PFSK-1 (cell line): ENCODE measurements around the gene TUBA4A.
A peak's percentile ranks its signal among the peaks of the same experiment; 100 is the strongest.

Source experiments
- FOXP2 ChIP-seq: optimal IDR thresholded peaks from 2 replicates; pipeline ENCODE3; 2011; ENCODE audit warnings: borderline replicate concordance, control low read depth, inconsistent platforms; ENCODE audit not compliant: insufficient read depth; ENCODE audit errors: extremely low read length, extremely low read depth
- POLR2AphosphoS5 ChIP-seq: IDR thresholded peaks from 2 replicates; pipeline ENCODE4 v1.6.1; 2012; ENCODE audit warnings: low read depth, mild to moderate bottlenecking, control low read depth, low read length, moderate library complexity
- SIN3A ChIP-seq: IDR thresholded peaks from 2 replicates; pipeline ENCODE4 v1.6.1; 2012; ENCODE audit warnings: mild to moderate bottlenecking, low read length, moderate library complexity, borderline replicate concordance; ENCODE audit not compliant: insufficient read depth
- TAF1 ChIP-seq: IDR thresholded peaks from 2 replicates; pipeline ENCODE4 v1.6.1; 2012; ENCODE audit warnings: low read length, control low read depth, borderline replicate concordance; ENCODE audit not compliant: insufficient read depth
- TF ChIP-seq, protein P1 (sequence below), 2 experiments: IDR thresholded peaks; 2 replicates each; pipeline versions ENCODE4 v1.6.1 to v1.8.0; 2011 to 2012; ENCODE audit warnings: low read depth in 2 of 2, low read length in 2 of 2, control low read depth in 1 of 2, inconsistent platforms in 1 of 2, mild to moderate bottlenecking in 1 of 2, moderate library complexity in 1 of 2; ENCODE audit not compliant: insufficient read depth in 1 of 2

TUBA4A gene

DNA sequence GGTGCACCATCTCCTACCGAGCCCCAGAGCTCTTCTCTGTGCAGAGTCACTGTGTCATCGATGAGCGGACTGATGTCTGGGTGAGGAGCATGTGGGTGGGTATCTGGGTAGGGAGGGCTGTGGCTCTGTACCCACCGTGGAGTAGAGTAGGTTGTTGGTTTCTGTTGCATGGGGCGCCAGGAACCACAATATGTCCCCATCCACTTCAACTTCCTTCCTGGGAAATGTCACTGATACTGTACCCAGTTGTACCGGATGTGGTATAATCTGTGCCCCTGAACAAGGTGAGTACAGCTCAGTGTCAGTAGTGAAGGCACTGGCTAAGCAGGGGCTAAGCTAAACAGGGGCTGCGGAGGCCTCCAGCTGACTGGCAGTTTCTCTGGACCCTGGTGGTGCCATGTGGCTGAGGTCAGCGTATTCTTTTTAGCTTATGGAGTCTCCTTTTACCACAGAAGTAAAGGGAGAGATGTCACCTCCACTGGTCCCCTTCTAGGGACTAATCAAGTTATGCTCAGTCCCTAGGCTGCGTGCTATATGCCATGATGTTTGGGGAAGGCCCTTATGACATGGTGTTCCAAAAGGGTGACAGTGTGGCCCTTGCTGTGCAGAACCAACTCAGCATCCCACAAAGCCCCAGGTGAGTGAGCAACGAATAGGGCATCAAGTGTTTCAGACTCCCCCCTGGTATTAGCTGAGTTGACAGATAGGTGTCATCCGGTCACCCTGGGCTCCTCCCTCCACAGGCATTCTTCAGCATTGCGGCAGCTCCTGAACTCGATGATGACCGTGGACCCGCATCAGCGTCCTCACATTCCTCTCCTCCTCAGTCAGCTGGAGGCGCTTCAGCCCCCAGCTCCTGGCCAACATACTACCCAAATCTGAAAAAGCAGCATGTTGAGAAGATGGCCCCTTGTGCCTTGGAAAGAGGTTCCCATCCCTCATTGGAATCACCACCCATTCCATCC, 5.8 kb downstream of the TUBA4A start:
- TF ChIP-seq, protein P1, sequence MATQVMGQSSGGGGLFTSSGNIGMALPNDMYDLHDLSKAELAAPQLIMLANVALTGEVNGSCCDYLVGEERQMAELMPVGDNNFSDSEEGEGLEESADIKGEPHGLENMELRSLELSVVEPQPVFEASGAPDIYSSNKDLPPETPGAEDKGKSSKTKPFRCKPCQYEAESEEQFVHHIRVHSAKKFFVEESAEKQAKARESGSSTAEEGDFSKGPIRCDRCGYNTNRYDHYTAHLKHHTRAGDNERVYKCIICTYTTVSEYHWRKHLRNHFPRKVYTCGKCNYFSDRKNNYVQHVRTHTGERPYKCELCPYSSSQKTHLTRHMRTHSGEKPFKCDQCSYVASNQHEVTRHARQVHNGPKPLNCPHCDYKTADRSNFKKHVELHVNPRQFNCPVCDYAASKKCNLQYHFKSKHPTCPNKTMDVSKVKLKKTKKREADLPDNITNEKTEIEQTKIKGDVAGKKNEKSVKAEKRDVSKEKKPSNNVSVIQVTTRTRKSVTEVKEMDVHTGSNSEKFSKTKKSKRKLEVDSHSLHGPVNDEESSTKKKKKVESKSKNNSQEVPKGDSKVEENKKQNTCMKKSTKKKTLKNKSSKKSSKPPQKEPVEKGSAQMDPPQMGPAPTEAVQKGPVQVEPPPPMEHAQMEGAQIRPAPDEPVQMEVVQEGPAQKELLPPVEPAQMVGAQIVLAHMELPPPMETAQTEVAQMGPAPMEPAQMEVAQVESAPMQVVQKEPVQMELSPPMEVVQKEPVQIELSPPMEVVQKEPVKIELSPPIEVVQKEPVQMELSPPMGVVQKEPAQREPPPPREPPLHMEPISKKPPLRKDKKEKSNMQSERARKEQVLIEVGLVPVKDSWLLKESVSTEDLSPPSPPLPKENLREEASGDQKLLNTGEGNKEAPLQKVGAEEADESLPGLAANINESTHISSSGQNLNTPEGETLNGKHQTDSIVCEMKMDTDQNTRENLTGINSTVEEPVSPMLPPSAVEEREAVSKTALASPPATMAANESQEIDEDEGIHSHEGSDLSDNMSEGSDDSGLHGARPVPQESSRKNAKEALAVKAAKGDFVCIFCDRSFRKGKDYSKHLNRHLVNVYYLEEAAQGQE (IDR thresholded peaks at IDR 0.05; ENCODE audit: insufficient read depth in 1 of 2, low read depth in 2 of 2, low read length in 2 of 2), result no peak
- TF ChIP-seq POLR2AphosphoS5, result no peak
- no peak for TF ChIP-seq SIN3A
- TF ChIP-seq TAF1, result no peak
- no peak for TF ChIP-seq FOXP2

DNA sequence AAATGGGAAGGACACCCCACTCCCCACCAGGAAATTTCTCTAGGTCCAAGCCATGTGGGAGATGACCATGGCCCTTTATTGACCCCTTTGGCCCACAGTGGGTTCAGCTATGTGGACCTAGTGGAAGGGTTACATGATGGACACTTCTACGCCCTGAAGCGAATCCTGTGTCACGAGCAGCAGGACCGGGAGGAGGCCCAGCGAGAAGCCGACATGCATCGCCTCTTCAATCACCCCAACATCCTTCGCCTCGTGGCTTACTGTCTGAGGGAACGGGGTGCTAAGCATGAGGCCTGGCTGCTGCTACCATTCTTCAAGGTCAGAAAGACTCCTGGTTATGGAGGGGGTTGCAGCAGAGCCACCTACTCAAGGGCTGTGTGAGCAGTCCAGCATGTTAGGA, 7.2 kb downstream of the TUBA4A start:
- TF ChIP-seq, protein P1 (IDR thresholded peaks at IDR 0.05; ENCODE audit: insufficient read depth in 1 of 2, low read depth in 2 of 2, low read length in 2 of 2), result no peak
- TF ChIP-seq SIN3A, result no peak
- TF ChIP-seq FOXP2, result no peak
- no peak for TF ChIP-seq TAF1
- TF ChIP-seq POLR2AphosphoS5, result no peak

DNA sequence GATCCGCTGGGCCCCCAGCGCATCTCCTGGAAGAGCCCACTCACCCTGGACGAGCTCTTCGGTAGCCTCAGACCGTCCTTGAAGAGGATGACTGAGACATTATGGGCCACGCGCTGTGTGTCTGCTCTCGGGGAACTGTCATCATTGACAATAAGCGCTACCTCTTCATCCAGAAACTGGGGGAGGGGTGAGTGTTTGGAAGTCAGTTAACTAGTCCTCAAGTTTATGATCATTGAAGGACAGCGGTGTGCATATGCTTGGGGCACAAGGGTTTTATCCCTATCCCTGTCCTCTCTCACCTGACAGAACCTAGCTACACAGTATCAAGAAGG, 7.9 kb downstream of the TUBA4A start:
- TF ChIP-seq POLR2AphosphoS5 (no peak), SIN3A (no peak), FOXP2 (no peak), TAF1 (no peak)
- TF ChIP-seq, protein P1 (IDR thresholded peaks at IDR 0.05; ENCODE audit: insufficient read depth in 1 of 2, low read depth in 2 of 2, low read length in 2 of 2), result no peak

DNA sequence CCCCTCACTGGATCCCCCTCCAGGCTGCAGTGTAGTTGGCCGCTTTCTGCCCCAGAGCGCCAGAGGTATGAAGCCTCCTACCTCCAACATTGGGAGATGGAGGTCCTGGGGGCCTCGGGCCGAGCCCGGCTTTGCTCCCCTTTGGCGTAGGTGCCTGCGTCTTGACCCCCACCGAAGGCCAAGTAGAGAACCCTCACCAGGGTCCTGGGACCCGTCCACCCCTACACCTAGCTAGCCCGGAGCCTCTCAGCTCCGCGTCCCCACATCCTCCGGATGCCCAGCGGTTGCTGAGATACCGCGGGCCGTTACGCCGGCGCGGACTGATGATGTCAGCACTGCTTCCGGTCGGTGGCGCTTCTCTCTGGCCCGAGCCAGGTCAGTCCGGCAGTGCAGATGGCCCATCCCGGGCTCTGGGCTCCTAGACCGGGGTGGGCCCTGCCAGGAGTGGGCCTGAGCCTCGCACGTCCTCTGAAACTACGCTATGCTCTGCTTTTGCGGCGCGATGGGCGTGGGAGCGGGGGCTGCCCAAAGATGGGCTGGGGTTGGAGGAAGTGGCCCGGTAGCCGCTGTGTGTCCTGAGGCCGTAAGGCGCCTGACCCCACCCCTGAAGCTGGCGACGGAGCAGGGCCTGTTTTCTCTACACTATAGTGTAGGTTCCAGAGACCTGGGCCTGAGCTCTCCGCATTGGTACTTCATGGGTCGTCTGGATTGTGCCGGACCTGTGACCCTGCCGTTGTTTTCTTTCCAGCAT, 8.4 kb downstream of the TUBA4A start, which contains the start of the genes GLB1L and STK16:
GLB1L (minus strand) TSS at position 297 of the 751 bp plus-strand sequence. CDS start 1,871 bp downstream, outside the sequence.
STK16 (plus strand) TSS at position 332 of the 751 bp plus-strand sequence. CDS start 521 bp downstream, outside the sequence.
- TF ChIP-seq, protein P1 (IDR thresholded peaks at IDR 0.05; ENCODE audit: insufficient read depth in 1 of 2, low read depth in 2 of 2, low read length in 2 of 2), result 0 out of 4 replicates have a peak, but pooled peaks of 1 of the 2 experiments have one; percentile 17
- peak; percentile 90 for TF ChIP-seq POLR2AphosphoS5
- peak; percentile 60; the same call in 1 of the 2 replicates for TF ChIP-seq SIN3A
- peak; percentile 73 for TF ChIP-seq FOXP2
- peak; percentile 59; the same call in 1 of the 2 replicates for TF ChIP-seq TAF1
